ENCODE measurements around the gene PCDHA4. TPM values are rescaled to one million over a fixed set of nuclear protein-coding genes. Genes with fewer than 3 reads are reported as not detected.
"Not testable (repeated sequence)": the region's sequence is repeated elsewhere in the genome, so short reads cannot be mapped to it uniquely, and the experiment has no call there.

Gene PCDHA4
- total RNA-seq, 1 experiment from 2014 or later = 1.5 TPM

DNA sequence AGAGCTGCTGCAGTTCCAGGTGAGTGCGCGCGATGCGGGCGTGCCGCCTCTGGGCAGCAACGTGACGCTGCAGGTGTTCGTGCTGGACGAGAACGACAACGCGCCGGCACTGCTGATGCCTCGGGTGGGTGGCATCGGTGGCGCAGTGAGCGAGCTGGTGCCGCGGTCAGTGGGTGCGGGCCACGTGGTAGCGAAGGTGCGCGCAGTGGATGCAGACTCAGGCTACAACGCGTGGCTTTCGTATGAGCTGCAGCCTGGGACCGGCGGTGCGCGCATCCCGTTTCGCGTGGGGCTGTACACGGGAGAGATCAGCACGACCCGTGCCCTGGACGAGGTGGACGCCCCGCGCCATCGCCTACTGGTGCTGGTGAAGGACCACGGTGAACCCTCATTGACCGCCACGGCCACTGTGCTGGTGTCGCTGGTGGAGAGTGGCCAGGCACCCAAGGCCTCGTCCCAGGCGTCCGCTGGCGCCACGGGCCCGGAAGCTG lies 4.0 kb upstream of the PCDHA4 start:
- Histone ChIP-seq H3K36me3 (ENCODE audit: low read depth, low read length) (no peaks in the 10 kb centered on the region), H3K4me2 (ENCODE audit: low read length) (no peak overlapping the region), H3K4me3 (ENCODE audit: low read length) (no peak overlapping the region), H3K27me3 (ENCODE audit: low read length) (no peaks in the 10 kb centered on the region), H3K4me1 (ENCODE audit: insufficient read depth, low read length) (no peaks in the 10 kb centered on the region), H3F3A (ENCODE audit: low read length, unreplicated experiment) (no peaks in the 10 kb centered on the region), H3K27ac (ENCODE audit: low read length) (no peak overlapping the region), H2AFZ (ENCODE audit: low read length) (no peak overlapping the region), H4K20me1 (ENCODE audit: low read length) (no peaks in the 10 kb centered on the region), H3K9me2 (replicated peaks; ENCODE audit: low read length) (no peaks in the 10 kb centered on the region), H3K9ac (ENCODE audit: low read length) (no peak overlapping the region), H3K9me3 (ENCODE audit: low read length) (no peaks in the 10 kb centered on the region), H3K79me2 (ENCODE audit: low read length) (no peaks in the 10 kb centered on the region)
- ChIA-PET CTCF (no interaction called here), POLR2A (ENCODE audit: unreplicated experiment) (no interaction called here)
- no TSS peak for BruUV-seq (replicated peaks)
- TF ChIP-seq EZH2phosphoT487 (IDR thresholded peaks at IDR 0.05; ENCODE audit: borderline replicate concordance, low read length) (no peak), EZH2 (IDR thresholded peaks at IDR 0.05; ENCODE audit: low read length, unreplicated experiment) (no peak)
- TF ChIP-seq, protein P1, sequence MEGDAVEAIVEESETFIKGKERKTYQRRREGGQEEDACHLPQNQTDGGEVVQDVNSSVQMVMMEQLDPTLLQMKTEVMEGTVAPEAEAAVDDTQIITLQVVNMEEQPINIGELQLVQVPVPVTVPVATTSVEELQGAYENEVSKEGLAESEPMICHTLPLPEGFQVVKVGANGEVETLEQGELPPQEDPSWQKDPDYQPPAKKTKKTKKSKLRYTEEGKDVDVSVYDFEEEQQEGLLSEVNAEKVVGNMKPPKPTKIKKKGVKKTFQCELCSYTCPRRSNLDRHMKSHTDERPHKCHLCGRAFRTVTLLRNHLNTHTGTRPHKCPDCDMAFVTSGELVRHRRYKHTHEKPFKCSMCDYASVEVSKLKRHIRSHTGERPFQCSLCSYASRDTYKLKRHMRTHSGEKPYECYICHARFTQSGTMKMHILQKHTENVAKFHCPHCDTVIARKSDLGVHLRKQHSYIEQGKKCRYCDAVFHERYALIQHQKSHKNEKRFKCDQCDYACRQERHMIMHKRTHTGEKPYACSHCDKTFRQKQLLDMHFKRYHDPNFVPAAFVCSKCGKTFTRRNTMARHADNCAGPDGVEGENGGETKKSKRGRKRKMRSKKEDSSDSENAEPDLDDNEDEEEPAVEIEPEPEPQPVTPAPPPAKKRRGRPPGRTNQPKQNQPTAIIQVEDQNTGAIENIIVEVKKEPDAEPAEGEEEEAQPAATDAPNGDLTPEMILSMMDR (conservative IDR thresholded peaks at IDR 0.05; ENCODE audit: low read depth, low read length) = no peak
- ATAC-seq = no peak
- no peak for DNase-seq
- intact Hi-C loops (cut with micrococcal nuclease) = no loop called here

DNA sequence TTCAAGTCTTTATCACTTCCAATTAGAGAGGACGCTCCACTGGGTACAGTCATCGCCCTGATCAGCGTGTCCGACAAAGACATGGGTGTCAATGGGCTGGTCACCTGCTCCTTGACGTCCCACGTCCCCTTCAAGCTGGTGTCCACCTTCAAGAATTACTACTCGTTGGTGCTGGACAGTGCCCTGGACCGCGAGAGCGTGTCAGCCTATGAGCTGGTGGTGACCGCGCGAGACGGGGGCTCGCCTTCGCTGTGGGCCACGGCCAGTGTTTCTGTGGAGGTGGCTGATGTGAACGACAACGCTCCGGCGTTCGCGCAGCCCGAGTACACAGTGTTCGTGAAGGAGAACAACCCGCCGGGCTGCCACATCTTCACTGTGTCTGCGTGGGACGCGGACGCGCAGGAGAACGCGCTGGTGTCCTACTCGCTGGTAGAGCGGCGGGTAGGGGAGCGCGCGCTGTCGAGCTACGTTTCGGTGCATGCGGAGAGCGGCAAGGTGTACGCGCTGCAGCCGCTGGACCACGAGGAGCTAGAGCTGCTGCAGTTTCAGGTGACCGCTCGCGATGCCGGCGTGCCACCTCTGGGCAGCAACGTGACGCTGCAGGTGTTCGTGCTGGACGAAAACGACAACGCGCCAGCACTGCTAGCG lies 1.5 kb downstream of the PCDHA4 start:
- H3K27ac ChIP-seq (ENCODE audit: low read length); H2AFZ ChIP-seq (ENCODE audit: low read length); H3K4me1 ChIP-seq (ENCODE audit: insufficient read depth, low read length); H3K9ac ChIP-seq (ENCODE audit: low read length); H3F3A ChIP-seq (ENCODE audit: low read length, unreplicated experiment); POLR2A ChIA-PET (ENCODE audit: unreplicated experiment); H3K79me2 ChIP-seq (ENCODE audit: low read length); BruUV-seq (replicated peaks); intact Hi-C loops (cut with micrococcal nuclease); ATAC-seq; H4K20me1 ChIP-seq (ENCODE audit: low read length); DNase-seq; H3K4me2 ChIP-seq (ENCODE audit: low read length); H3K36me3 ChIP-seq (ENCODE audit: low read depth, low read length); H3K27me3 ChIP-seq (ENCODE audit: low read length); H3K9me3 ChIP-seq (ENCODE audit: low read length); H3K4me3 ChIP-seq (ENCODE audit: low read length); H3K9me2 ChIP-seq (replicated peaks; ENCODE audit: low read length): not testable (repeated sequence)
- CTCF ChIA-PET = interaction anchor here (0.6 to 1.5 kb wide), 2 partner anchors 13 to 265 kb away, joined by 6 to 9 read pairs; partner anchors contain the start of gene PCDHA5

DNA sequence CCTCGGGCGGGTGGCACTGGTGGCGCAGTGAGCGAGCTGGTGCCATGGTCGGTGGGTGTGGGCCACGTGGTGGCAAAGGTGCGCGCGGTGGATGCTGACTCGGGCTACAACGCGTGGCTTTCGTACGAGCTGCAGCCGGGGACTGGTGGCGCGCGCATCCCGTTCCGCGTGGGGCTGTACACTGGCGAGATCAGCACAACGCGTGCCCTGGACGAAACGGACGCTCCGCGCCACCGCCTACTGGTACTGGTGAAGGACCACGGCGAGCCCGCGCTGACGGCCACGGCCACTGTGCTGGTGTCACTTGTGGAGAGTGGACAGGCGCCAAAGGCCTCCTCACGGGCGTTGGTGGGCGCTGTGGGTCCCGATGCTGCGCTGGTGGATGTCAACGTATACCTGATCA lies 2.0 kb downstream of the PCDHA4 start:
- no peak overlapping the region for H3K9ac ChIP-seq (ENCODE audit: low read length)
- no peaks in the 10 kb centered on the region for H3K9me2 ChIP-seq (replicated peaks; ENCODE audit: low read length)
- H3K36me3 ChIP-seq (ENCODE audit: low read depth, low read length) = no peaks in the 10 kb centered on the region
- ATAC-seq (no peak), DNase-seq (no peak)
- no peak overlapping the region for H3K27ac ChIP-seq (ENCODE audit: low read length)
- no TSS peak for BruUV-seq (replicated peaks)
- no peak overlapping the region for H2AFZ ChIP-seq (ENCODE audit: low read length)
- no peak for TF ChIP-seq EZH2 (IDR thresholded peaks at IDR 0.05; ENCODE audit: low read length, unreplicated experiment)
- TF ChIP-seq, protein P1 (conservative IDR thresholded peaks at IDR 0.05; ENCODE audit: low read depth, low read length) = no peak
- TF ChIP-seq EZH2phosphoT487 (IDR thresholded peaks at IDR 0.05; ENCODE audit: borderline replicate concordance, low read length) = no peak
- ChIA-PET CTCF (no interaction called here), POLR2A (ENCODE audit: unreplicated experiment) (no interaction called here)
- no peaks in the 10 kb centered on the region for H3K79me2 ChIP-seq (ENCODE audit: low read length)
- no peaks in the 10 kb centered on the region for H4K20me1 ChIP-seq (ENCODE audit: low read length)
- no peak overlapping the region for H3K4me3 ChIP-seq (ENCODE audit: low read length)
- H3K4me1 ChIP-seq (ENCODE audit: insufficient read depth, low read length) = no peaks in the 10 kb centered on the region
- H3F3A ChIP-seq (ENCODE audit: low read length, unreplicated experiment) = no peaks in the 10 kb centered on the region
- H3K27me3 ChIP-seq (ENCODE audit: low read length) = no peaks in the 10 kb centered on the region
- no peaks in the 10 kb centered on the region for H3K9me3 ChIP-seq (ENCODE audit: low read length)
- intact Hi-C loops (cut with micrococcal nuclease) = no loop called here
- H3K4me2 ChIP-seq (ENCODE audit: low read length) = no peak overlapping the region

Data from PC-3 (cell line).